Measurements from ENCODE around the gene RGS1.

Gene RGS1

GRCh38 chr1:192628396-192629057 lies 53.0 kb downstream of the RGS1 start:
- TF ChIP-seq CTCF (conservative IDR thresholded peaks at IDR 0.05; ENCODE audit: low read depth, low read length), result no peak
- Histone ChIP-seq H3K4me2 (no peak overlapping the region), H3K4me3 (IDR thresholded peaks at IDR 0.05; ENCODE audit: insufficient read depth, low read depth, low read length) (no peak overlapping the region)

GRCh38 chr1:192629612-192630011 lies 54.0 kb downstream of the RGS1 start:
- Histone ChIP-seq H2AFZ (ENCODE audit: low read depth) (no peak overlapping the region), H3K27me3 (ENCODE audit: insufficient read depth, low read depth) (no peaks in the 10 kb centered on the region), H3K36me3 (ENCODE audit: insufficient read depth) (no peaks in the 10 kb centered on the region), H3K27ac (no peak overlapping the region), H3K79me2 (ENCODE audit: insufficient read depth, low read depth) (no peaks in the 10 kb centered on the region), H3K4me1 (ENCODE audit: low read depth, poor library complexity, severe bottlenecking) (no peaks in the 10 kb centered on the region), H3K4me3 (IDR thresholded peaks at IDR 0.05; ENCODE audit: insufficient read depth, low read depth, low read length) (no peak overlapping the region), H4K20me1 (ENCODE audit: insufficient read depth) (no peaks in the 10 kb centered on the region), H3K4me2 (no peak overlapping the region), H3K9ac (no peak overlapping the region)
- no peak for TF ChIP-seq CTCF (conservative IDR thresholded peaks at IDR 0.05; ENCODE audit: low read depth, low read length)

More at GRCh38 chr1:192628396-192629057, 53.0 kb downstream of the RGS1 start:
- H4K20me1 ChIP-seq (ENCODE audit: insufficient read depth), result no peaks in the 10 kb centered on the region
- no peaks in the 10 kb centered on the region for H3K36me3 ChIP-seq (ENCODE audit: insufficient read depth)
- no peaks in the 10 kb centered on the region for H3K79me2 ChIP-seq (ENCODE audit: insufficient read depth, low read depth)
- H3K4me1 ChIP-seq (ENCODE audit: low read depth, poor library complexity, severe bottlenecking), result no peaks in the 10 kb centered on the region
- no peak overlapping the region for H3K9ac ChIP-seq
- H3K27ac ChIP-seq, result no peak overlapping the region
- H3K27me3 ChIP-seq (ENCODE audit: insufficient read depth, low read depth), result no peaks in the 10 kb centered on the region
- H2AFZ ChIP-seq (ENCODE audit: low read depth), result no peak overlapping the region
